OCI-LY3 (cell line): ENCODE data around the gene KCTD21.

Source experiments
- H2AFZ ChIP-seq: fragments of 200-600, 300-600 bp; shearing (Covaris generic); 2 replicates; pipeline ENCODE4 v1.6.0; 2014; ENCODE audit warnings: antibody characterized with exemption, low read depth, low read length
- H3K27ac ChIP-seq: fragments of 200-600, 300-600 bp; sonication (generic); 2 replicates; pipeline ENCODE4 v1.5.1; 2014; ENCODE audit warnings: mild to moderate bottlenecking, low read length, moderate library complexity, mixed read lengths
- H3K27me3 ChIP-seq: fragments of 200-600, 300-600 bp; sonication (generic); 2 replicates; pipeline ENCODE4 v1.6.1; 2014; ENCODE audit warnings: low read depth, low read length, mixed read lengths
- H3K36me3 ChIP-seq: fragments of 200-600, 300-600 bp; sonication (generic); replicated peaks from 2 replicates; pipeline ENCODE3; 2014; ENCODE audit warnings: low read depth, low read length, mixed read lengths
- H3K4me1 ChIP-seq: fragments of 300-600, 200-600 bp; sonication (generic); 2 replicates; pipeline ENCODE4 v1.6.1; 2014; ENCODE audit warnings: low read length, mixed read lengths
- H3K4me2 ChIP-seq: fragments of 200-600, 300-600 bp; sonication (generic); 2 replicates; pipeline ENCODE4 v1.6.1; 2014; ENCODE audit warnings: low read length, mixed read lengths
- H3K4me3 ChIP-seq: fragments of 300-600, 200-600 bp; sonication (generic); 2 replicates; pipeline ENCODE4 v1.5.1; 2014; ENCODE audit warnings: antibody characterized with exemption, mild to moderate bottlenecking, low read length, moderate library complexity
- H3K79me2 ChIP-seq: fragments of 300-600, 200-600 bp; shearing (Covaris generic); 2 replicates; pipeline ENCODE4 v1.6.1; 2014; ENCODE audit warnings: mild to moderate bottlenecking, low read length, mixed read lengths
- H3K9ac ChIP-seq: fragments of 300-600, 200-600 bp; shearing (Covaris generic); 2 replicates; pipeline ENCODE4 v1.6.0; 2014; ENCODE audit warnings: mild to moderate bottlenecking, low read length, moderate library complexity
- H3K9me3 ChIP-seq: fragments of 200-600, 300-600 bp; shearing (Covaris generic); 2 replicates; pipeline ENCODE4 v1.6.1; 2014; ENCODE audit warnings: low read length, mixed read lengths; ENCODE audit not compliant: insufficient read depth
- H4K20me1 ChIP-seq: fragments of 200-600, 300-600 bp; sonication (generic); 2 replicates; pipeline ENCODE4 v1.6.1; 2016; ENCODE audit warnings: low read length, mixed read lengths; ENCODE audit not compliant: insufficient read depth
- EZH2phosphoT487 ChIP-seq: fragments of 200-600 bp; shearing (Covaris generic); IDR thresholded peaks from 2 replicates; pipeline ENCODE4 v1.6.1; 2018; ENCODE audit warnings: antibody characterized with exemption, mixed run types, low read depth
- TF ChIP-seq, protein P1 (sequence below): fragments of 200-600, 300-600 bp; sonication (generic); IDR thresholded peaks from 2 replicates; pipeline ENCODE4 v1.5.1; 2014; ENCODE audit warnings: antibody characterized with exemption, low read length, low read depth

The KCTD21 gene

DNA sequence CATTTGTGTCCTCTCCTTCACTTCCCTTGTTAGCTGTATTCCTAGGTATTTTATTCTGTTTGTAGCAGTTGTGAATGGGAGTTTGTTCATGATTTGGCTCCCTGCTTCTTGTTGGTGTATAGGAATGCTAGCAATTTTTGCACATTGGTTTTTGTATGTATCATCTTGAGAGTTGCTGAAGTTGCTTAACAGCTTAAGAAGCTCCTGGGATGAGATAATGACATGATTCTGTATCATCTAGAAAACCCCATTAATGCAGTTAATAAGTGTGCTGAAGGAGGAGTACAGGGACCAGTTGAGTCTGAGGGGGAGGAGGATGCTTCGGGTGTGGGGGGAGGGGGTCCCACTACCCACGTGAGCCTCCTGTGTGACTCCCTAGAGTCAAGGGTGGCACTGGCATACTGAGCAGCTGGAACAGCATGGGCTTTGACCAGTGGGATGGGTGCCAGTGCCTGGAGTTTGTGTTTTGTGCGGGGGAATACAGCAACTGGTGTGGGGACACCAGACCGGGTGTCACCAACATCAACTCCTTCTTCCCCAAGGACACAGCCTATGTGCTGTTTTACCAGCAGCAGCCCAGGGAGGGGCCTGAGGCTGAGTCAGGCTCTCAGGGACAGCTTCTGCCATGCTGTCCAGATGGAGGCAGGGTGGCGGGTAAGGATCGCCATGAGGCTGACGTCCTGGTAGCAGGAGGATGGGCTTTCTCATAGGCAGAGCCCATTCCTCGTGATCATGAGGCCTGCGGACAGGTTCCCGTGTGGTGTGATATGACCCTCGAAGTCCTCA, 24.4 kb upstream of the KCTD21 start:
- no peaks in the 10 kb centered on the region for H3K4me1 ChIP-seq
- no peak overlapping the region for H3K4me3 ChIP-seq
- no peak overlapping the region for H3K4me2 ChIP-seq
- H3K36me3 ChIP-seq = no peaks in the 10 kb centered on the region
- H3K27ac ChIP-seq = no peak overlapping the region
- H2AFZ ChIP-seq = no peak overlapping the region
- H3K27me3 ChIP-seq = no peaks in the 10 kb centered on the region
- H3K9ac ChIP-seq = no peak overlapping the region
- TF ChIP-seq, protein P1, sequence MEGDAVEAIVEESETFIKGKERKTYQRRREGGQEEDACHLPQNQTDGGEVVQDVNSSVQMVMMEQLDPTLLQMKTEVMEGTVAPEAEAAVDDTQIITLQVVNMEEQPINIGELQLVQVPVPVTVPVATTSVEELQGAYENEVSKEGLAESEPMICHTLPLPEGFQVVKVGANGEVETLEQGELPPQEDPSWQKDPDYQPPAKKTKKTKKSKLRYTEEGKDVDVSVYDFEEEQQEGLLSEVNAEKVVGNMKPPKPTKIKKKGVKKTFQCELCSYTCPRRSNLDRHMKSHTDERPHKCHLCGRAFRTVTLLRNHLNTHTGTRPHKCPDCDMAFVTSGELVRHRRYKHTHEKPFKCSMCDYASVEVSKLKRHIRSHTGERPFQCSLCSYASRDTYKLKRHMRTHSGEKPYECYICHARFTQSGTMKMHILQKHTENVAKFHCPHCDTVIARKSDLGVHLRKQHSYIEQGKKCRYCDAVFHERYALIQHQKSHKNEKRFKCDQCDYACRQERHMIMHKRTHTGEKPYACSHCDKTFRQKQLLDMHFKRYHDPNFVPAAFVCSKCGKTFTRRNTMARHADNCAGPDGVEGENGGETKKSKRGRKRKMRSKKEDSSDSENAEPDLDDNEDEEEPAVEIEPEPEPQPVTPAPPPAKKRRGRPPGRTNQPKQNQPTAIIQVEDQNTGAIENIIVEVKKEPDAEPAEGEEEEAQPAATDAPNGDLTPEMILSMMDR = no peak
- no peak for TF ChIP-seq EZH2phosphoT487
- no peaks in the 10 kb centered on the region for H3K9me3 ChIP-seq
- no peaks in the 10 kb centered on the region for H3K79me2 ChIP-seq
- no peaks in the 10 kb centered on the region for H4K20me1 ChIP-seq

DNA sequence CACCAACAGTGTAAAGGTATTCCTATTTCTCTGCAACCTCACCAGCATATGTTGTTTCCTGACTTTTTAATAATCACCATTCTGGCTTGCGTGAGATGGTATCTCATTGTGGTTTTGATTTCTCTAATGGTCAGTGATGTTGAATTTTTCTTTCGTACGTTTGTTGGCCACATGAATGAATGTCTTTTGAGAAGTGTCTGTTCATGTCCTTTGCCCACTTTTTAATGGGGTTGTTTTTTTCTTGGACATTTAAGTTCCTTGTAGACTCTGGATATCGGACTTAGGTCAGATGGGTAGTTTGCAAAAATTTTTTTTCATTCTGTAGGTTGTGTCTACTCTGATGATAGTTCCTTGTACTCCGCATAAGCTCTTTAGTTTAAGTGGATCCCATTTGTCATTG, 23.1 kb upstream of the KCTD21 start:
- Histone ChIP-seq H3K79me2 (no peaks in the 10 kb centered on the region), H3K27me3 (no peaks in the 10 kb centered on the region), H3K9me3 (no peaks in the 10 kb centered on the region), H3K36me3 (no peaks in the 10 kb centered on the region), H3K4me1 (no peaks in the 10 kb centered on the region), H3K4me3 (no peak overlapping the region), H3K4me2 (no peak overlapping the region), H4K20me1 (no peaks in the 10 kb centered on the region), H2AFZ (no peak overlapping the region), H3K9ac (no peak overlapping the region), H3K27ac (no peak overlapping the region)
- no peak for TF ChIP-seq EZH2phosphoT487
- TF ChIP-seq, protein P1 = no peak

- Histone ChIP-seq H3K27ac (no peak overlapping the region), H2AFZ (no peak overlapping the region), H3K9me3 (no peaks in the 10 kb centered on the region), H3K36me3 (no peaks in the 10 kb centered on the region), H3K4me2 (no peak overlapping the region), H3K79me2 (no peaks in the 10 kb centered on the region), H3K4me3 (no peak overlapping the region), H4K20me1 (no peaks in the 10 kb centered on the region), H3K27me3 (no peaks in the 10 kb centered on the region), H3K9ac (no peak overlapping the region), H3K4me1 (no peaks in the 10 kb centered on the region)
- TF ChIP-seq, protein P1 = no peak
- TF ChIP-seq EZH2phosphoT487 = no peak
Measured at GRCh38 chr11:78210000-78210608, 21.7 kb upstream of the KCTD21 start.

DNA sequence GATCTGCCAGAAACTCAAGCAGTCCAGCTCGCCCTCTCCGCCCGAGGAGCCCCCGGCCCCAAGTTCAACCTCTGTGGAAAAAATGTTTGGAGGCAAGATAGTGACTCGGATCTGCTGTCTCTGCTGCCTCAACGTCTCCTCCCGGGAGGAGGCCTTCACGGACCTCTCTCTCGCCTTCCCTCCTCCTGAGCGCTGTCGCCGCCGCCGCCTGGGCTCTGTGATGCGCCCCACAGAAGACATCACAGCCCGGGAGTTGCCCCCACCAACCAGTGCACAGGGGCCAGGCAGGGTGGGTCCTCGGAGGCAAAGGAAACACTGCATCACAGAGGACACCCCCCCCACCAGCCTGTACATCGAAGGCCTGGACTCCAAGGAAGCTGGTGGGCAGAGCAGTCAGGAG, 21.1 kb upstream of the KCTD21 start:
- no peak overlapping the region for H2AFZ ChIP-seq
- no peaks in the 10 kb centered on the region for H3K27me3 ChIP-seq
- no peak overlapping the region for H3K9ac ChIP-seq
- no peak overlapping the region for H3K4me2 ChIP-seq
- no peaks in the 10 kb centered on the region for H4K20me1 ChIP-seq
- no peaks in the 10 kb centered on the region for H3K36me3 ChIP-seq
- H3K79me2 ChIP-seq = no peaks in the 10 kb centered on the region
- TF ChIP-seq, protein P1 = no peak
- no peak for TF ChIP-seq EZH2phosphoT487
- H3K4me3 ChIP-seq = no peak overlapping the region
- H3K27ac ChIP-seq = no peak overlapping the region
- H3K4me1 ChIP-seq = no peaks in the 10 kb centered on the region
- no peaks in the 10 kb centered on the region for H3K9me3 ChIP-seq
